ENCODE data around the gene MGAT3. TPM values are rescaled to one million over a fixed set of nuclear protein-coding genes. Genes with fewer than 3 reads are reported as not detected.

MGAT3 gene
- polyA plus RNA-seq, 1 of the 3 experiments (the other 2 are of a cell fraction) = 0.16 TPM

- TF ChIP-seq FOXJ3 (CRISPR knock-in tag; IDR thresholded peaks at IDR 0.05) (no peak), RXRA (IDR thresholded peaks at IDR 0.05; ENCODE audit: borderline replicate concordance, low read depth) (no peak), FOSL2 (IDR thresholded peaks at IDR 0.05; ENCODE audit: borderline replicate concordance, low read depth) (no peak)
Measured at GRCh38 chr22:39487826-39488520, 31.2 kb downstream of the MGAT3 start (continued).

- ChIA-PET POLR2A (no interaction called here), CTCF (interaction anchor here (1.0 to 2.0 kb wide), 2 partner anchors 26 to 40 kb away, joined by 4 to 8 read pairs; no protein-coding TSS in a partner anchor)
- H3K27ac ChIP-seq (ENCODE audit: low read depth in 2 of 2, low read length in 1 of 2) = no peak overlapping the region
- no peaks in the 10 kb centered on the region for H3F3A ChIP-seq (replicated peaks; ENCODE audit: insufficient read depth)
- H3K9me3 ChIP-seq = no peaks in the 10 kb centered on the region
- H3K9ac ChIP-seq = no peak overlapping the region
- 92% methylated on average over 11 of the region's 39 CpGs for WGBS (ENCODE audit: low lambda C conversion rate)
- no peaks in the 10 kb centered on the region for H4K20me1 ChIP-seq (ENCODE audit: insufficient read depth)
- no peaks in the 10 kb centered on the region for H3K79me2 ChIP-seq (ENCODE audit: insufficient read depth)
- no peak overlapping the region for H3K4me3 ChIP-seq (ENCODE audit: low read depth in 2 of 2, low read length in 1 of 2)
- no peaks in the 10 kb centered on the region for H3K27me3 ChIP-seq (ENCODE audit: insufficient read depth)
- DNase-seq = no peak
- H2AFZ ChIP-seq (ENCODE audit: low read depth) = no peak overlapping the region
- H3K9me2 ChIP-seq = no peaks in the 10 kb centered on the region
- TF ChIP-seq TCF12 (IDR thresholded peaks at IDR 0.05) (no peak), RAD21 (IDR thresholded peaks at IDR 0.05; ENCODE audit: low read length) (no peak), TAF1 (IDR thresholded peaks at IDR 0.05; ENCODE audit: borderline replicate concordance, low read depth, low read length) (no peak), GABPA (IDR thresholded peaks at IDR 0.05; ENCODE audit: low read depth) (no peak)
- TF ChIP-seq, protein P1, sequence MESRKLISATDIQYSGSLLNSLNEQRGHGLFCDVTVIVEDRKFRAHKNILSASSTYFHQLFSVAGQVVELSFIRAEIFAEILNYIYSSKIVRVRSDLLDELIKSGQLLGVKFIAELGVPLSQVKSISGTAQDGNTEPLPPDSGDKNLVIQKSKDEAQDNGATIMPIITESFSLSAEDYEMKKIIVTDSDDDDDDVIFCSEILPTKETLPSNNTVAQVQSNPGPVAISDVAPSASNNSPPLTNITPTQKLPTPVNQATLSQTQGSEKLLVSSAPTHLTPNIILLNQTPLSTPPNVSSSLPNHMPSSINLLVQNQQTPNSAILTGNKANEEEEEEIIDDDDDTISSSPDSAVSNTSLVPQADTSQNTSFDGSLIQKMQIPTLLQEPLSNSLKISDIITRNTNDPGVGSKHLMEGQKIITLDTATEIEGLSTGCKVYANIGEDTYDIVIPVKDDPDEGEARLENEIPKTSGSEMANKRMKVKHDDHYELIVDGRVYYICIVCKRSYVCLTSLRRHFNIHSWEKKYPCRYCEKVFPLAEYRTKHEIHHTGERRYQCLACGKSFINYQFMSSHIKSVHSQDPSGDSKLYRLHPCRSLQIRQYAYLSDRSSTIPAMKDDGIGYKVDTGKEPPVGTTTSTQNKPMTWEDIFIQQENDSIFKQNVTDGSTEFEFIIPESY (IDR thresholded peaks at IDR 0.05; ENCODE audit: borderline replicate concordance, low read depth) = no peak
- H3K4me2 ChIP-seq = no peak overlapping the region
- H3K4me1 ChIP-seq (ENCODE audit: control insufficient read depth in 1 of 2, insufficient read depth in 2 of 2, low read depth in 1 of 2, low read length in 1 of 2) = no peaks in the 10 kb centered on the region; a peak in 1 of 4 replicates
- H3K36me3 ChIP-seq (replicated peaks in 1 of 2; ENCODE audit: control insufficient read depth in 1 of 2, insufficient read depth in 2 of 2, low read length in 1 of 2) = no peaks in the 10 kb centered on the region
Measured at GRCh38 chr22:39488563-39489083, 31.8 kb downstream of the MGAT3 start.

GRCh38 chr22:39489094-39490068 lies 32.6 kb downstream of the MGAT3 start:
- no peaks in the 10 kb centered on the region; a peak in 1 of 4 replicates for H3K4me1 ChIP-seq (ENCODE audit: control insufficient read depth in 1 of 2, insufficient read depth in 2 of 2, low read depth in 1 of 2, low read length in 1 of 2)
- DNase-seq = no peak
- no peak overlapping the region for H3K4me3 ChIP-seq (ENCODE audit: low read depth in 2 of 2, low read length in 1 of 2)
- no peaks in the 10 kb centered on the region for H3K27me3 ChIP-seq (ENCODE audit: insufficient read depth)
- CTCF ChIA-PET = interaction anchor here (1.0 to 2.0 kb wide), 3 partner anchors 14 to 39 kb away, joined by 3 to 8 read pairs (median 4); no protein-coding TSS in a partner anchor
- H4K20me1 ChIP-seq (ENCODE audit: insufficient read depth) = no peaks in the 10 kb centered on the region
- 80% methylated on average over 4 of the region's 17 CpGs for WGBS (ENCODE audit: low lambda C conversion rate)
- POLR2A ChIA-PET = interaction anchor here (1.5 kb wide), 1 partner anchor 34 kb away, joined by 7 read pairs; no protein-coding TSS in a partner anchor
- no peak overlapping the region; a peak in 1 of 4 replicates for H3K27ac ChIP-seq (ENCODE audit: low read depth in 2 of 2, low read length in 1 of 2)
- TF ChIP-seq MAX (IDR thresholded peaks at IDR 0.05; ENCODE audit: low read depth) (no peak), EZH2phosphoT487 (IDR thresholded peaks at IDR 0.05; ENCODE audit: borderline replicate concordance, low read depth) (no peak), FOSL2 (IDR thresholded peaks at IDR 0.05; ENCODE audit: borderline replicate concordance, low read depth) (no peak)
- no peak overlapping the region for H3K4me2 ChIP-seq
- H3K9me2 ChIP-seq = no peaks in the 10 kb centered on the region
- no peaks in the 10 kb centered on the region for H3K79me2 ChIP-seq (ENCODE audit: insufficient read depth)
- H2AFZ ChIP-seq (ENCODE audit: low read depth) = no peak overlapping the region
- H3K9me3 ChIP-seq = no peaks in the 10 kb centered on the region
- no peak overlapping the region for H3K9ac ChIP-seq
- no peaks in the 10 kb centered on the region for H3F3A ChIP-seq (replicated peaks; ENCODE audit: insufficient read depth)
- H3K36me3 ChIP-seq (replicated peaks in 1 of 2; ENCODE audit: control insufficient read depth in 1 of 2, insufficient read depth in 2 of 2, low read length in 1 of 2) = no peaks in the 10 kb centered on the region

All from SK-N-SH (cell line).